Measurements from ENCODE around the gene NPHP4. TPM values are rescaled to one million over a fixed set of nuclear protein-coding genes. Genes with fewer than 3 reads are reported as not detected.

Gene NPHP4
- polyA plus RNA-seq, 1 of the 3 experiments (the other 2 are of a cell fraction) = 7.0 TPM

- POLR2A ChIA-PET = no interaction called here
- Histone ChIP-seq H3K9me3 (no peaks in the 10 kb centered on the region), H3K79me2 (ENCODE audit: insufficient read depth) (no peaks in the 10 kb centered on the region), H3F3A (replicated peaks; ENCODE audit: insufficient read depth) (peaks cover 3% of the 10 kb centered on the region), H3K27me3 (ENCODE audit: insufficient read depth) (no peaks in the 10 kb centered on the region), H3K4me2 (no peak overlapping the region), H2AFZ (ENCODE audit: low read depth) (no peak overlapping the region), H3K9ac (no peak overlapping the region), H3K4me3 (ENCODE audit: low read depth in 2 of 2, low read length in 1 of 2) (no peak overlapping the region), H3K36me3 (replicated peaks in 1 of 2; ENCODE audit: control insufficient read depth in 1 of 2, insufficient read depth in 2 of 2, low read length in 1 of 2) (peaks cover 0 to 5% of the 10 kb centered on the region in 2 experiments), H3K4me1 (ENCODE audit: control insufficient read depth in 1 of 2, insufficient read depth in 2 of 2, low read depth in 1 of 2, low read length in 1 of 2) (no peaks in the 10 kb centered on the region; a peak in 1 of 4 replicates), H3K9me2 (no peaks in the 10 kb centered on the region), H4K20me1 (ENCODE audit: insufficient read depth) (no peaks in the 10 kb centered on the region), H3K27ac (ENCODE audit: low read depth in 2 of 2, low read length in 1 of 2) (no peak overlapping the region)
- CTCF ChIA-PET = no interaction called here
- DNase-seq = no peak
- TF ChIP-seq TAF1 (IDR thresholded peaks at IDR 0.05; ENCODE audit: borderline replicate concordance, low read depth, low read length) (no peak), MEF2A (IDR thresholded peaks at IDR 0.05; ENCODE audit: borderline replicate concordance, low read depth) (no peak), RFX5 (IDR thresholded peaks at IDR 0.05; ENCODE audit: low read length) (no peak), CHD2 (IDR thresholded peaks at IDR 0.05; ENCODE audit: low read length, partially characterized antibody) (no peak), RXRA (IDR thresholded peaks at IDR 0.05; ENCODE audit: borderline replicate concordance, low read depth) (no peak), ELF1 (IDR thresholded peaks at IDR 0.05) (no peak), EP300 (IDR thresholded peaks at IDR 0.05; ENCODE audit: borderline replicate concordance in 1 of 2, low read depth in 1 of 2, low read length in 1 of 2) (no peak), EZH2phosphoT487 (IDR thresholded peaks at IDR 0.05; ENCODE audit: borderline replicate concordance, low read depth) (no peak), FOSL2 (IDR thresholded peaks at IDR 0.05; ENCODE audit: borderline replicate concordance, low read depth) (no peak), TCF12 (IDR thresholded peaks at IDR 0.05) (no peak), SMC3 (IDR thresholded peaks at IDR 0.05; ENCODE audit: low read depth, low read length) (no peak), NRF1 (IDR thresholded peaks at IDR 0.05; ENCODE audit: low read depth, low read length) (no peak), GATA2 (CRISPR knock-in tag; IDR thresholded peaks at IDR 0.05) (no peak)
- TF ChIP-seq, protein P1, sequence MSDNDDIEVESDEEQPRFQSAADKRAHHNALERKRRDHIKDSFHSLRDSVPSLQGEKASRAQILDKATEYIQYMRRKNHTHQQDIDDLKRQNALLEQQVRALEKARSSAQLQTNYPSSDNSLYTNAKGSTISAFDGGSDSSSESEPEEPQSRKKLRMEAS (IDR thresholded peaks at IDR 0.05; ENCODE audit: low read depth) = no peak
- TF ChIP-seq, protein P2, sequence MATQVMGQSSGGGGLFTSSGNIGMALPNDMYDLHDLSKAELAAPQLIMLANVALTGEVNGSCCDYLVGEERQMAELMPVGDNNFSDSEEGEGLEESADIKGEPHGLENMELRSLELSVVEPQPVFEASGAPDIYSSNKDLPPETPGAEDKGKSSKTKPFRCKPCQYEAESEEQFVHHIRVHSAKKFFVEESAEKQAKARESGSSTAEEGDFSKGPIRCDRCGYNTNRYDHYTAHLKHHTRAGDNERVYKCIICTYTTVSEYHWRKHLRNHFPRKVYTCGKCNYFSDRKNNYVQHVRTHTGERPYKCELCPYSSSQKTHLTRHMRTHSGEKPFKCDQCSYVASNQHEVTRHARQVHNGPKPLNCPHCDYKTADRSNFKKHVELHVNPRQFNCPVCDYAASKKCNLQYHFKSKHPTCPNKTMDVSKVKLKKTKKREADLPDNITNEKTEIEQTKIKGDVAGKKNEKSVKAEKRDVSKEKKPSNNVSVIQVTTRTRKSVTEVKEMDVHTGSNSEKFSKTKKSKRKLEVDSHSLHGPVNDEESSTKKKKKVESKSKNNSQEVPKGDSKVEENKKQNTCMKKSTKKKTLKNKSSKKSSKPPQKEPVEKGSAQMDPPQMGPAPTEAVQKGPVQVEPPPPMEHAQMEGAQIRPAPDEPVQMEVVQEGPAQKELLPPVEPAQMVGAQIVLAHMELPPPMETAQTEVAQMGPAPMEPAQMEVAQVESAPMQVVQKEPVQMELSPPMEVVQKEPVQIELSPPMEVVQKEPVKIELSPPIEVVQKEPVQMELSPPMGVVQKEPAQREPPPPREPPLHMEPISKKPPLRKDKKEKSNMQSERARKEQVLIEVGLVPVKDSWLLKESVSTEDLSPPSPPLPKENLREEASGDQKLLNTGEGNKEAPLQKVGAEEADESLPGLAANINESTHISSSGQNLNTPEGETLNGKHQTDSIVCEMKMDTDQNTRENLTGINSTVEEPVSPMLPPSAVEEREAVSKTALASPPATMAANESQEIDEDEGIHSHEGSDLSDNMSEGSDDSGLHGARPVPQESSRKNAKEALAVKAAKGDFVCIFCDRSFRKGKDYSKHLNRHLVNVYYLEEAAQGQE (IDR thresholded peaks at IDR 0.05; ENCODE audit: low read depth, low read length) = no peak
- WGBS (ENCODE audit: low lambda C conversion rate) = 85% methylated on average over 3 of the region's 16 CpGs
Observed at GRCh38 chr1:5865056-5865455, 127.2 kb downstream of the NPHP4 start.

DNA sequence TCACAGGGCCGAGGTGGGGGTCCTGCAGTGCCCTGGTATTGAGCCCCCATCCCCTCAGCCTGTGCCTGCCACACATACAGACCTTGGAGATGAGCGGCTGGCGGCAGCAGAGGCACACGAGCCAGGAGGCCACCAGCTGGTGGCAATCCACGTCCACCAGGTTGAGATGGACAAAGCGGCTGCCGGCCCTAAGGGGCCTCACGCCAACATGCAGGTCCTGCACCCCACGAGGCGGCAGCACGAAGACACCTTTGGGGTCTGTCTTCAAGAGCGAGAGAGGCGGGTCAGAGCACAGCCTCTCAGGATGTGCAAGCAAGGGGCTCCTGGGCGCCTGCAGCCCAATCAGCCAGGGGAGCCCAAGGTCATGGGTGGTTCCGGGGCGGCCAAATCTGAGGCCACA, 128.0 kb downstream of the NPHP4 start:
- Histone ChIP-seq H3K9me3 (no peaks in the 10 kb centered on the region), H4K20me1 (ENCODE audit: insufficient read depth) (no peaks in the 10 kb centered on the region), H2AFZ (ENCODE audit: low read depth) (no peak overlapping the region), H3K27me3 (ENCODE audit: insufficient read depth) (no peaks in the 10 kb centered on the region), H3K36me3 (replicated peaks in 1 of 2; ENCODE audit: control insufficient read depth in 1 of 2, insufficient read depth in 2 of 2, low read length in 1 of 2) (peaks cover 0 to 5% of the 10 kb centered on the region in 2 experiments), H3K9ac (no peak overlapping the region), H3K27ac (ENCODE audit: low read depth in 2 of 2, low read length in 1 of 2) (no peak overlapping the region), H3K79me2 (ENCODE audit: insufficient read depth) (no peaks in the 10 kb centered on the region), H3K4me3 (ENCODE audit: low read depth in 2 of 2, low read length in 1 of 2) (no peak overlapping the region), H3F3A (replicated peaks; ENCODE audit: insufficient read depth) (peaks cover 3% of the 10 kb centered on the region), H3K4me1 (ENCODE audit: control insufficient read depth in 1 of 2, insufficient read depth in 2 of 2, low read depth in 1 of 2, low read length in 1 of 2) (peaks cover 0 to 3% of the 10 kb centered on the region in 2 experiments; a peak in 1 of 4 replicates), H3K4me2 (no peak overlapping the region), H3K9me2 (no peaks in the 10 kb centered on the region)
- TF ChIP-seq FOSL2 (IDR thresholded peaks at IDR 0.05; ENCODE audit: borderline replicate concordance, low read depth) = no peak
- no peak for TF ChIP-seq SIN3A (IDR thresholded peaks at IDR 0.05; ENCODE audit: borderline replicate concordance, low read depth, low read length)
- no peak for TF ChIP-seq SMC3 (IDR thresholded peaks at IDR 0.05; ENCODE audit: low read depth, low read length)
- DNase-seq = no peak
- ChIA-PET POLR2A (no interaction called here), CTCF (no interaction called here)
- WGBS (ENCODE audit: low lambda C conversion rate) = 80% methylated on average over 7 of the region's 16 CpGs
